NCI-H345 treated with DMSO at 0.1 percent for 48 hours (cell line): ENCODE data around the gene FTO.
A peak's percentile ranks its signal among the peaks of the same experiment; 100 is the strongest.
"Not testable (repeated sequence)": the region's sequence is repeated elsewhere in the genome, so short reads cannot be mapped to it uniquely, and the experiment has no call there.

Source experiments
- DNase-seq: peaks from one replicate; lab custom pipeline; 2025; ENCODE audit not compliant: unreplicated experiment; lab: John Stamatoyannopoulos, UW

FTO gene

GRCh38 chr16:53855056-53855455 is 151.1 kb downstream of the FTO start:
- no peak for DNase-seq

GRCh38 chr16:53855511-53855910 is 151.6 kb downstream of the FTO start:
- DNase-seq: no peak

DNA sequence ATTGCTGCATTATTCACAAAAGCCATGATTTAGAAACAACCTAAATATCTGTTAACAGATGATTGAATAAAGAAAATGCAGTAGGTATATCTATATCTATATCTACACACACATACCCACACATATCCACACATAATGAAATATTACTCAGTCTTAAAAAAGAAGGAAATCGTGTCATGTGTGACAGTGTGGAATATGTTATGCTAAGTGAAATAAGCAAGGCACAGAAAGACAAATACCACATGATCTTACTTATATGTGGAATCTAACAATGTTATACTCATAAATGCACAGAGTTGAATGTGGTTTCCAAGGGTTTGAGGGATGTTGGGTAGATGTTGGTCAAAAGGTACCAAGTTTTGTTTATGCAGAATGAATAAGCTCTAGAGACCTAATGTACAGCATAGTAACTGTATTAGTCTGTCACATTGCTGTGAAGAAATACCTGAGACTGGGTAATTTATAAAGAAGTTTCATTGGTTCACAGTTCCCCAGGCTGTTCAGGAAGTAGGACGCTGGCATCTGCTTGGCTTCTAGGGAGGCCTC is 156.1 kb downstream of the FTO start:
- no peak for DNase-seq

- DNase-seq: no peak
Observed at GRCh38 chr16:53863861-53864260, 159.9 kb downstream of the FTO start.

GRCh38 chr16:53864819-53865493 is 161.0 kb downstream of the FTO start:
- no peak for DNase-seq

- DNase-seq: no peak
Observed at GRCh38 chr16:53865494-53865863, 161.5 kb downstream of the FTO start.

GRCh38 chr16:53866520-53866919 is 162.6 kb downstream of the FTO start:
- DNase-seq: no peak

- no peak for DNase-seq
Observed at GRCh38 chr16:53870831-53871230, 166.9 kb downstream of the FTO start.

- DNase-seq: no peak
Observed at GRCh38 chr16:53872248-53873221, 168.6 kb downstream of the FTO start.

DNA sequence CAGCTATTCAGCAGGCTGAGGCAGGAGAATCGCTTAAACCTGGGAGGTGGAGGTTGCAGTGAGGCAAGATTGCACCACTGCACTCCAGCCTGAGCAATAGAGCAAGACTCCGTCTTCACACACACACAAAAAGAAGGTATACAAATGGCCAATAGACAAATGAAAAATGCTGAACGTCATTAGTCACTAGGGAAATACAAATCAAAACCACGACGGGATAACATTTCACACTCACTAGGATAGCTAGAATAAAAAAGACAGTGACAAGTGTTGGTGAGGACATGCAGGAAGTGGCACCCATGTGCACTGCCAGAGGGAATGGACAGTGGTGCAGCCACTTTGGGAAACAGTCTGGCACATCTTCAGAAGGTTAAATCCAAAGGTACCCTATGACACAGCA is 172.9 kb downstream of the FTO start:
- no peak for DNase-seq

DNA sequence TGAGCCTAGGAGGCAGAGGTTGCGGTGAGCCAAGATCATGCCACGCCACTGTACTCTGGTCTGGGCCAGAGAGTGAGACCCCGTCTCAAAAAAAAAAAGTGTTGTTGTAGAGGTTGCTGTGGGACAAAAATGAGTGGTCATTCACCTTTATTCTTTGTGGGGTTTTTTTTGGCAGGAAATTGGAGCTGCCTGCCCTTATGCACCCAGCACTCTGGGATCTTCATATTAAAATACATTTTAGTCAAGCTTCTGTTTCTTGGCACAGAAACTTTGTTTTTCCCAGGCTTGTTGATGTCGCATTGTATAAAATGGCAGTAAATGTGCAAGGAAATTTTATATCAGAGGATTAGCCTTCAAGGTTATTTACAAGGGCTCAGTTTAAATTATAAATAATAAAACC is 174.3 kb downstream of the FTO start:
- DNase-seq: no peak

- DNase-seq: no peak
Observed at GRCh38 chr16:53881371-53881770, 177.4 kb downstream of the FTO start.

- no peak for DNase-seq
Observed at GRCh38 chr16:53882310-53882709, 178.4 kb downstream of the FTO start.

GRCh38 chr16:53884748-53885147 is 180.8 kb downstream of the FTO start:
- DNase-seq: no peak

- no peak for DNase-seq
Observed at GRCh38 chr16:53886482-53887378, 182.8 kb downstream of the FTO start.

- DNase-seq: no peak
Observed at GRCh38 chr16:53888222-53888621, 184.3 kb downstream of the FTO start.

GRCh38 chr16:53890877-53891276 is 186.9 kb downstream of the FTO start:
- DNase-seq: not testable (repeated sequence)

GRCh38 chr16:53891409-53892139 is 187.6 kb downstream of the FTO start:
- DNase-seq: no peak

DNA sequence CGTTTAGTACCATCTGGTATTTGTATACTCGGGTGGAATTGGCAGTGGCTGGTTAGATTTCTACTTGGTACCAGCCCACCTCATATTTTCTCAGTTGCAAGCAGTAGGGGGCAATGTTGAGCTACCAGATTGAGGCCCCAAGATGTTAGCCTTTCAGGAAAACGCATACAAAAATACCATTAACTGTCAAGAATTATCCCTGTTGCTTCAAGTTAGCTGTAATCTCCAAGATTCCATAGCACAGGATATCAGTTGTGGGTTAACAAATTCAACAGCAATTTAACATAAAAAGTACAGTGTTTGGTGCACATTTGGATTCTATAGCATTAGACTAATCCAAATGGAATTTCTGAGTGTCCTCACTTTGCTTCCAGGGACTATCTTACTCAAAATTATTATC is 188.2 kb downstream of the FTO start:
- peak; percentile 3 for DNase-seq

- no peak for DNase-seq
Observed at GRCh38 chr16:53893731-53894435, 189.9 kb downstream of the FTO start.
